GM23248 (cell line): ENCODE measurements around the gene RBFOX2. TPM values are rescaled to one million over a fixed set of nuclear protein-coding genes. Genes with fewer than 3 reads are reported as not detected.
"Not testable (repeated sequence)": the region's sequence is repeated elsewhere in the genome, so short reads cannot be mapped to it uniquely, and the experiment has no call there.

ENCODE experiments used
- DNase-seq: peaks from one replicate; pipeline ENCODE4 v3.0.0-alpha.2; 2015
- H2AFZ ChIP-seq: fragments of 200-600 bp; sonication (generic); 2 replicates; pipeline ENCODE4 v1.6.1; 2016; ENCODE audit warnings: antibody characterized with exemption
- H3F3A ChIP-seq: fragments of 200-600 bp; sonication (generic); 2 replicates; pipeline ENCODE4 v1.6.1; 2016; ENCODE audit warnings: mild to moderate bottlenecking, antibody characterized with exemption, mixed run types; ENCODE audit not compliant: insufficient read depth
- H3K27ac ChIP-seq: fragments of 200-600 bp; sonication (generic); 2 replicates; pipeline ENCODE4 v1.5.1; 2016; ENCODE audit warnings: mild to moderate bottlenecking
- H3K27me3 ChIP-seq: fragments of 200-600 bp; sonication (generic); replicated peaks from 2 replicates; pipeline ENCODE4 v1.6.1; 2016; ENCODE audit warnings: mild to moderate bottlenecking; ENCODE audit not compliant: insufficient read depth
- H3K36me3 ChIP-seq: fragments of 200-600 bp; sonication (generic); 2 replicates; pipeline ENCODE4 v1.6.1; 2016; ENCODE audit warnings: low read depth, mild to moderate bottlenecking
- H3K4me1 ChIP-seq: fragments of 200-600 bp; sonication (generic); 2 replicates; pipeline ENCODE4 v1.6.1; 2016; ENCODE audit warnings: mild to moderate bottlenecking; ENCODE audit not compliant: insufficient read depth
- H3K4me2 ChIP-seq: fragments of 200-600 bp; sonication (generic); one replicate; pipeline ENCODE4 v1.6.1; 2016; ENCODE audit warnings: mild to moderate bottlenecking; ENCODE audit not compliant: unreplicated experiment
- H3K4me3 ChIP-seq: fragments of 200-600 bp; sonication (generic); 2 replicates; pipeline ENCODE4 v1.5.1; 2016; ENCODE audit warnings: mild to moderate bottlenecking
- H3K79me2 ChIP-seq: fragments of 200-600 bp; sonication (generic); 2 replicates; pipeline ENCODE4 v1.6.1; 2016; ENCODE audit warnings: mild to moderate bottlenecking; ENCODE audit not compliant: insufficient read depth
- H3K9ac ChIP-seq: fragments of 200-600 bp; sonication (generic); 2 replicates; pipeline ENCODE4 v1.6.1; 2016; ENCODE audit warnings: mild to moderate bottlenecking
- H3K9me2 ChIP-seq: fragments of 200-600 bp; sonication (generic); 2 replicates; pipeline ENCODE4 v1.6.1; 2016; ENCODE audit warnings: mixed run types, mild to moderate bottlenecking, moderate library complexity; ENCODE audit not compliant: insufficient read depth
- H3K9me3 ChIP-seq: fragments of 200-600 bp; sonication (generic); one replicate; pipeline ENCODE4 v1.6.1; 2017; ENCODE audit warnings: low read depth
- H4K20me1 ChIP-seq: fragments of 200-600 bp; sonication (generic); 2 replicates; pipeline ENCODE4 v1.6.0; 2016; ENCODE audit not compliant: insufficient read depth
- EZH2 ChIP-seq: fragments of 200-600 bp; sonication (generic); IDR thresholded peaks from 2 replicates; pipeline ENCODE4 v1.6.1; 2018; ENCODE audit warnings: antibody characterized with exemption, mild to moderate bottlenecking; ENCODE audit not compliant: insufficient read depth, poor library complexity, severe bottlenecking
- EZH2phosphoT487 ChIP-seq: fragments of 200-600 bp; sonication (generic); IDR thresholded peaks from 2 replicates; pipeline ENCODE4 v1.6.1; 2018; ENCODE audit warnings: antibody characterized with exemption, moderate library complexity, mild to moderate bottlenecking, low read depth; ENCODE audit not compliant: insufficient read depth
- WGBS, 2 experiments: methylation state at CpG; one replicate each; pipeline ENCODE4 v1.1.6; 2015 to 2017; ENCODE audit warnings: low lambda C conversion rate in 2 of 2, low coverage in 1 of 2; ENCODE audit errors: missing lambda C conversion rate in 2 of 2; 5-methylcytosine and 5-hydroxymethylcytosine counted together
- in situ Hi-C: fragments of 300-500 bp; cut with MboI; formaldehyde crosslinking; loops from 2 replicates; pipeline ENCODE4 v1.15.0; 2020
- polyA plus RNA-seq: library from polyadenylated mRNA; unstranded; fragments of >200 nt; fragmentation: Nextera tagmentation; extraction: Ambion mirVana; gene quantifications from 2 replicates; pipeline ENCODE4 v1.2.1, GENCODE V29; 2016
- total RNA-seq: library from RNA; depleted of rRNA; stranded (reverse); fragments of >200 nt; shearing (Covaris generic); gene quantifications from 2 replicates; pipeline ENCODE4 v1.2.3, GENCODE V29; 2014

The RBFOX2 gene
- total and polyA plus RNA-seq, 2 experiments from 2014 or later, result 127 to 136 TPM

- Histone ChIP-seq H3K79me2 (peaks cover 100% of the 10 kb centered on the region), H3F3A (no peaks in the 10 kb centered on the region), H2AFZ (no peak overlapping the region), H3K36me3 (peaks cover 35% of the 10 kb centered on the region), H3K27me3 (no peaks in the 10 kb centered on the region), H3K4me3 (no peak overlapping the region), H3K9me2 (no peaks in the 10 kb centered on the region), H3K4me2 (no peak overlapping the region), H4K20me1 (no peaks in the 10 kb centered on the region), H3K4me1 (no peaks in the 10 kb centered on the region), H3K27ac (no peak overlapping the region), H3K9ac (no peak overlapping the region), H3K9me3 (no peaks in the 10 kb centered on the region)
- in situ Hi-C loops, result no loop called here
- DNase-seq, result no peak
- TF ChIP-seq EZH2 (no peak), EZH2phosphoT487 (no peak)
- 98% methylated on average over 9 of the region's 9 CpGs for WGBS, 2 experiments
Measured at GRCh38 chr22:35809816-35810215, 218.8 kb downstream of the RBFOX2 start.

- Histone ChIP-seq H4K20me1 (no peaks in the 10 kb centered on the region), H3K9me2 (no peaks in the 10 kb centered on the region), H3K4me3 (no peak overlapping the region), H2AFZ (no peak overlapping the region), H3F3A (no peaks in the 10 kb centered on the region), H3K79me2 (peaks cover 100% of the 10 kb centered on the region), H3K27me3 (no peaks in the 10 kb centered on the region), H3K27ac (no peak overlapping the region), H3K4me1 (no peaks in the 10 kb centered on the region), H3K4me2 (no peak overlapping the region), H3K36me3 (peaks cover 47% of the 10 kb centered on the region), H3K9me3 (no peaks in the 10 kb centered on the region), H3K9ac (no peak overlapping the region)
- in situ Hi-C loops, result no loop called here
- TF ChIP-seq EZH2phosphoT487, result no peak
- TF ChIP-seq EZH2, result no peak
- WGBS, 2 experiments, result 64 to 65% methylated on average over 2 of the region's 2 CpGs
- no peak for DNase-seq
Measured at GRCh38 chr22:35808377-35808776, 220.2 kb downstream of the RBFOX2 start.

GRCh38 chr22:35806668-35807067, 222.0 kb downstream of the RBFOX2 start:
- H3K4me3 ChIP-seq, H2AFZ ChIP-seq, H3F3A ChIP-seq, H3K9me3 ChIP-seq, H3K27me3 ChIP-seq, DNase-seq, H4K20me1 ChIP-seq, in situ Hi-C loops, H3K4me2 ChIP-seq, H3K9ac ChIP-seq, H3K4me1 ChIP-seq, H3K27ac ChIP-seq, H3K9me2 ChIP-seq: not testable (repeated sequence)
- WGBS, 2 experiments, result 95 to 97% methylated on average over 5 to 8 of the region's 8 CpGs
- peaks cover 47% of the 10 kb centered on the region for H3K36me3 ChIP-seq
- peaks cover 100% of the 10 kb centered on the region for H3K79me2 ChIP-seq

GRCh38 chr22:35805466-35805865, 223.2 kb downstream of the RBFOX2 start:
- no peaks in the 10 kb centered on the region for H3K9me2 ChIP-seq
- 0 out of 2 replicates have a peak, but pooled peaks cover 7% of the 10 kb centered on the region for H3F3A ChIP-seq
- peaks cover 47% of the 10 kb centered on the region for H3K36me3 ChIP-seq
- in situ Hi-C loops, result no loop called here
- no peak overlapping the region for H2AFZ ChIP-seq
- no peaks in the 10 kb centered on the region for H3K27me3 ChIP-seq
- WGBS, 2 experiments, result 74 to 76% methylated on average over 2 of the region's 2 CpGs
- peaks cover 15% of the 10 kb centered on the region for H3K4me1 ChIP-seq
- H3K4me3 ChIP-seq, result no peak overlapping the region
- no peaks in the 10 kb centered on the region for H4K20me1 ChIP-seq
- no peaks in the 10 kb centered on the region for H3K9me3 ChIP-seq
- TF ChIP-seq EZH2, result no peak
- no peak for TF ChIP-seq EZH2phosphoT487
- H3K79me2 ChIP-seq, result peaks cover 100% of the 10 kb centered on the region
- H3K9ac ChIP-seq, result no peak overlapping the region
- H3K4me2 ChIP-seq, result no peak overlapping the region
- no peak for DNase-seq
- no peak overlapping the region for H3K27ac ChIP-seq

- WGBS, 2 experiments, result 94 to 100% methylated on average over 1 of the region's 1 CpG
- no peak overlapping the region for H3K4me3 ChIP-seq
- H3K27ac ChIP-seq, result no peak overlapping the region
- in situ Hi-C loops, result no loop called here
- no peak overlapping the region for H3K9ac ChIP-seq
- H2AFZ ChIP-seq, result no peak overlapping the region
- peaks cover 43% of the 10 kb centered on the region for H3K36me3 ChIP-seq
- H4K20me1 ChIP-seq, result no peaks in the 10 kb centered on the region
- 0 out of 2 replicates have a peak, but pooled peaks cover 10% of the 10 kb centered on the region for H3F3A ChIP-seq
- no peaks in the 10 kb centered on the region for H3K9me3 ChIP-seq
- H3K4me2 ChIP-seq, result no peak overlapping the region
- H3K9me2 ChIP-seq, result no peaks in the 10 kb centered on the region
- no peak for DNase-seq
- peaks cover 15% of the 10 kb centered on the region for H3K4me1 ChIP-seq
- H3K27me3 ChIP-seq, result no peaks in the 10 kb centered on the region
- H3K79me2 ChIP-seq, result peaks cover 100% of the 10 kb centered on the region
- no peak for TF ChIP-seq EZH2
- TF ChIP-seq EZH2phosphoT487, result no peak
Measured at GRCh38 chr22:35804421-35804820, 224.2 kb downstream of the RBFOX2 start.
